ENCODE results near the gene FAM177A1. TPM values are rescaled to one million over a fixed set of nuclear protein-coding genes. Genes with fewer than 3 reads are reported as not detected.

Gene FAM177A1
- polyA plus RNA-seq, 1 experiment, result 54.0 TPM

GRCh38 chr14:35117112-35117511 is 71.0 kb downstream of the FAM177A1 start:
- Histone ChIP-seq H3K9me3 (ENCODE audit: control insufficient read depth, insufficient read depth, low read length) (peaks cover 1% of the 10 kb centered on the region; the same call in 1 of the 2 replicates), H3K4me3 (ENCODE audit: low read depth, low read length) (no peak overlapping the region), H3K27ac (ENCODE audit: low read depth, low read length) (no peak overlapping the region), H3K27me3 (ENCODE audit: control insufficient read depth, insufficient read depth, low read length) (no peaks in the 10 kb centered on the region)
- POLR2A ChIA-PET, result no interaction called here
- TF ChIP-seq CTCF (IDR thresholded peaks at IDR 0.05; ENCODE audit: low read depth, low read length), result no peak
- CTCF ChIA-PET, result interaction anchor here (1.0 kb wide), 1 partner anchor 697 kb away, joined by 3 read pairs; no protein-coding TSS in a partner anchor
- DNase-seq (ENCODE audit: low read depth, low spot score), result no peak

- Histone ChIP-seq H3K9me3 (ENCODE audit: control insufficient read depth, insufficient read depth, low read length) (no peaks in the 10 kb centered on the region; the same call in 1 of the 2 replicates), H3K4me3 (ENCODE audit: low read depth, low read length) (peak overlapping the region; percentile 73), H3K27me3 (ENCODE audit: control insufficient read depth, insufficient read depth, low read length) (no peaks in the 10 kb centered on the region), H3K27ac (ENCODE audit: low read depth, low read length) (peak overlapping the region; percentile 98)
- DNase-seq (ENCODE audit: low read depth, low spot score), result no peak
- TF ChIP-seq CTCF (IDR thresholded peaks at IDR 0.05; ENCODE audit: low read depth, low read length), result no peak
- ChIA-PET CTCF (interaction anchor here (0.6 to 1.7 kb wide), 3 partner anchors 19 to 549 kb away, joined by 3 to 7 read pairs (median 4); no protein-coding TSS in a partner anchor), POLR2A (interaction anchor here (0.6 to 1.6 kb wide), 5 partner anchors 119 to 507 kb away, joined by 3 to 8 read pairs (median 4); partner anchors contain the start of gene NFKBIA)
These were observed 75.2 kb downstream of the FAM177A1 start for GRCh38 chr14:35121026-35121886.

DNA sequence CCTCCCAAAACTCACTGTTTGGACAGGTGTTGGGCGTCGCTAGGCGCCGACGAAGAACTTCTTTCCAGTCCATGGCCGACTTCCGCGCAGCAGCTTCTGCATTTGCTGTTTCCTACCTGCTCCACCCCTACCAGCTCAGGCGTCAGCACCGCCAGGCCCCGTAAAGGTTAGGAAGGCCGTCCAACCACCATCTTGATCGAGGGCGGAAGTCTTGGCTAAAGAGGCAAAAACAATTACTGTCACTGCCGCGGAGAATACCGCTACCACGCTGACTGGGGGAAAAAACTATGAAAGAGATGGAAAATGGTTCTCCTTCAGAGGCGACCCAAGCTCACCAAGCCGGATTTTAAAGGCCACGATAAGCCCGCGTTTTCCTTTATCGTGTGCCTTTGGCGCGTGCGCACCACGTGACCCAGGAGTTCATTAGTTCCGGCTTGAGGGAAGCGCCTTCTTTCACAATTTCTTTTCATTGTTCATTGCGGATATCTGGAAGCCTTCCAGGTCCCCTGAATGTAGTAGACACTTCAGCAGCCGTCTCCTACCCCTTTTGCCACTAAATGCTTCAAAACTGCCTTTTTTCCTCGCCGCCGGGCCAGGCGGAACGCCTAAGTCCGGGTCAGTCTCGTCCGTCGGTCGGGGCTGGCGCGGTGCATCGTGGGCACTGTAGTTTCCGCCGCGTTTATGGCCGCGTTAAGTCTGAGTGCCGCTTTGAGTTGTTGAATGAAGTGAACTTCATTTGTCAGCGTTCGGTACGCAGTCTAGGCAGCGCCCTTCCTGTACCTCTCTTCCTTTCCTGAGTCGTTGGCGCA is 76.0 kb downstream of the FAM177A1 start, which contains the start of the genes PPP2R3C and PRORP:
Gene PPP2R3C, minus strand, starts transcription at position 104 of the 809 bp plus-strand sequence. Its CDS starts 31 bp downstream, at position 73.
Gene PRORP, plus strand, starts transcription at position 666 of the 809 bp plus-strand sequence. CDS start 694 bp downstream, outside the sequence.
- TF ChIP-seq CTCF (IDR thresholded peaks at IDR 0.05; ENCODE audit: low read depth, low read length), result no peak
- POLR2A ChIA-PET, result interaction anchor here (0.5 to 1.6 kb wide), 7 partner anchors 25 to 508 kb away, joined by 3 to 9 read pairs (median 4); partner anchors contain the start of gene NFKBIA
- H3K4me3 ChIP-seq (ENCODE audit: low read depth, low read length), result peak within 1 kb of the TSS; percentile 73
- DNase-seq (ENCODE audit: low read depth, low spot score), result peak; percentile 76
- H3K9me3 ChIP-seq (ENCODE audit: control insufficient read depth, insufficient read depth, low read length), result no peaks in the 10 kb centered on the region; the same call in 1 of the 2 replicates
- CTCF ChIA-PET, result interaction anchor here (0.7 to 1.7 kb wide), 2 partner anchors 18 to 300 kb away, joined by 4 to 7 read pairs; no protein-coding TSS in a partner anchor
- peak within 1 kb of the TSS; percentile 98 for H3K27ac ChIP-seq (ENCODE audit: low read depth, low read length)
- H3K27me3 ChIP-seq (ENCODE audit: control insufficient read depth, insufficient read depth, low read length), result no peaks in the 10 kb centered on the region

GRCh38 chr14:35122696-35123387 is 76.8 kb downstream of the FAM177A1 start:
- Histone ChIP-seq H3K4me3 (ENCODE audit: low read depth, low read length) (peak overlapping the region; percentile 73), H3K27me3 (ENCODE audit: control insufficient read depth, insufficient read depth, low read length) (no peaks in the 10 kb centered on the region), H3K9me3 (ENCODE audit: control insufficient read depth, insufficient read depth, low read length) (no peaks in the 10 kb centered on the region; the same call in 1 of the 2 replicates), H3K27ac (ENCODE audit: low read depth, low read length) (peak overlapping the region; percentile 98)
- ChIA-PET POLR2A (interaction anchor here (0.6 to 1.6 kb wide), 2 partner anchors 279 to 282 kb away, joined by 8 to 9 read pairs; partner anchors contain the start of gene NFKBIA), CTCF (interaction anchor here (1.3 to 1.7 kb wide), 4 partner anchors 17 to 299 kb away, joined by 3 to 7 read pairs (median 4); no protein-coding TSS in a partner anchor)
- TF ChIP-seq CTCF (IDR thresholded peaks at IDR 0.05; ENCODE audit: low read depth, low read length), result no peak
- DNase-seq (ENCODE audit: low read depth, low spot score), result peak; percentile 3
